ENCODE data around the gene ARHGAP22. TPM values are rescaled to one million over a fixed set of nuclear protein-coding genes. Genes with fewer than 3 reads are reported as not detected.

Gene ARHGAP22
- total and polyA plus RNA-seq, 2 experiments from 2014 or later: 4.8 to 10.7 TPM

DNA sequence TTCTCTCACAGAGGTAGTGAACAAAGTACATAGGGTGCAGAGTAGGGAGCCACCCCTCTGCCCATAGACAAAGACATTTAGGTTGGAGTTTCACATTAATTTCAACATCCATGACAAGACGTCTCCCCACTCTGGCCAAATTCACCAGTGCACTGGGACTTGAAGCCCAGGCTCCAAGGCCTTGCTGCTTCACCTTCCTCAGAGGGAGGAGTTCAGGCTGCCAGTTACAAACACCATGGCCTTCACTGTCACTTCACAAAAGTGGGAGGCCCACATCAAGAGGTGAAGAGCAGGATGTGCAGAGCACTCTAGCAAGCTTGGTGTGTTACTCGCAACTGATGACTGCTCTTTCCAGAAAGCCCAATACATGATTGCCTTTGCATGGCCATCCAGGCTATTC is 15.8 kb upstream of the ARHGAP22 start:
- Histone ChIP-seq H3K27ac (ENCODE audit: low read depth) (no peak overlapping the region), H2AFZ (no peak overlapping the region), H3K27me3 (ENCODE audit: insufficient read depth) (no peaks in the 10 kb centered on the region), H3K4me3 (no peak overlapping the region), H3K4me1 (ENCODE audit: insufficient read depth) (no peaks in the 10 kb centered on the region), H3K79me2 (replicated peaks; ENCODE audit: insufficient read depth) (no peaks in the 10 kb centered on the region), H3K36me3 (ENCODE audit: insufficient read depth) (no peaks in the 10 kb centered on the region), H3K9me2 (ENCODE audit: insufficient read depth) (peaks cover 7% of the 10 kb centered on the region; the same call in 1 of the 2 replicates), H4K20me1 (replicated peaks; ENCODE audit: insufficient read depth) (no peaks in the 10 kb centered on the region), H3F3A (replicated peaks; ENCODE audit: low read depth) (no peaks in the 10 kb centered on the region), H3K4me2 (no peak overlapping the region)
- ATAC-seq (no peak), DNase-seq (ENCODE audit: low spot score) (no peak)
- TF ChIP-seq JUNB (IDR thresholded peaks at IDR 0.05; ENCODE audit: unreplicated experiment) (no peak), STAT1 (IDR thresholded peaks at IDR 0.05; ENCODE audit: unreplicated experiment) (no peak), CREB1 (CRISPR knock-in tag; IDR thresholded peaks at IDR 0.05; ENCODE audit: low read depth) (no peak), EZH2phosphoT487 (IDR thresholded peaks at IDR 0.05; ENCODE audit: unreplicated experiment) (no peak), NANOG (IDR thresholded peaks at IDR 0.05; ENCODE audit: borderline replicate concordance) (no peak), ZNF331 (CRISPR knock-in tag; IDR thresholded peaks at IDR 0.05; ENCODE audit: low read depth) (no peak), POLR2AphosphoS5 (IDR thresholded peaks at IDR 0.05; ENCODE audit: low read depth) (no peak)
- TF ChIP-seq, protein P1, sequence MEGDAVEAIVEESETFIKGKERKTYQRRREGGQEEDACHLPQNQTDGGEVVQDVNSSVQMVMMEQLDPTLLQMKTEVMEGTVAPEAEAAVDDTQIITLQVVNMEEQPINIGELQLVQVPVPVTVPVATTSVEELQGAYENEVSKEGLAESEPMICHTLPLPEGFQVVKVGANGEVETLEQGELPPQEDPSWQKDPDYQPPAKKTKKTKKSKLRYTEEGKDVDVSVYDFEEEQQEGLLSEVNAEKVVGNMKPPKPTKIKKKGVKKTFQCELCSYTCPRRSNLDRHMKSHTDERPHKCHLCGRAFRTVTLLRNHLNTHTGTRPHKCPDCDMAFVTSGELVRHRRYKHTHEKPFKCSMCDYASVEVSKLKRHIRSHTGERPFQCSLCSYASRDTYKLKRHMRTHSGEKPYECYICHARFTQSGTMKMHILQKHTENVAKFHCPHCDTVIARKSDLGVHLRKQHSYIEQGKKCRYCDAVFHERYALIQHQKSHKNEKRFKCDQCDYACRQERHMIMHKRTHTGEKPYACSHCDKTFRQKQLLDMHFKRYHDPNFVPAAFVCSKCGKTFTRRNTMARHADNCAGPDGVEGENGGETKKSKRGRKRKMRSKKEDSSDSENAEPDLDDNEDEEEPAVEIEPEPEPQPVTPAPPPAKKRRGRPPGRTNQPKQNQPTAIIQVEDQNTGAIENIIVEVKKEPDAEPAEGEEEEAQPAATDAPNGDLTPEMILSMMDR (conservative IDR thresholded peaks at IDR 0.05; ENCODE audit: low read depth in 2 of 2): no peak
- no peaks in the 10 kb centered on the region for H3K27me3 Mint-ChIP-seq (ENCODE audit: insufficient read depth, low read depth, poor library complexity)
- H3K4me1 Mint-ChIP-seq: no peaks in the 10 kb centered on the region
- no peaks in the 10 kb centered on the region; the same call in 2 of the 3 replicates for H3K36me3 Mint-ChIP-seq (ENCODE audit: low read depth)
- H3K4me3 Mint-ChIP-seq: no peak overlapping the region
- H3K27ac Mint-ChIP-seq: no peak overlapping the region
- H3K9me3 Mint-ChIP-seq: no peaks in the 10 kb centered on the region; the same call in 2 of the 3 replicates

DNA sequence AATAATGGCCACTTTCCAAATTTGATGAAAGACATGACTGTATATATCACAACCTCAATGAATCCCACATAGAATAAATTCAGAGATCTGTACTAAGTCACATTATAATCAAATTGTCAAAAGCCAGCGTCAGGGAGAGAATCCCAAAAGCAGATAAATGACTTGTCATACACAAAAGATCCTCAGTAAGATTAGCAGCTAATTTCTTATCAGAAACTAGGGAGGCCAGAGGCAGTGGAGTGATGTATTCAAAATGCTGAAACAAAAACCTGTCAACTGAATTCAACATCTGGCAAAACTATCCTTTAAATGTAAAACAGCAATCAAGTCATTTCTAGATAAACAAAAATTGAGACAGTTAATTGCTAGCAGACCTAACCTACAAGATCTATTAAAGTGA is 11.6 kb upstream of the ARHGAP22 start:
- no peak overlapping the region for H2AFZ ChIP-seq
- TF ChIP-seq CREB1 (CRISPR knock-in tag; IDR thresholded peaks at IDR 0.05; ENCODE audit: low read depth) (no peak), POLR2AphosphoS5 (IDR thresholded peaks at IDR 0.05; ENCODE audit: low read depth) (no peak), EZH2 (IDR thresholded peaks at IDR 0.05; ENCODE audit: low read depth, unreplicated experiment) (no peak), NANOG (IDR thresholded peaks at IDR 0.05; ENCODE audit: borderline replicate concordance) (no peak)
- TF ChIP-seq, protein P1 (conservative IDR thresholded peaks at IDR 0.05; ENCODE audit: low read depth in 2 of 2): no peak
- H3K79me2 ChIP-seq (replicated peaks; ENCODE audit: insufficient read depth): no peaks in the 10 kb centered on the region
- no peaks in the 10 kb centered on the region for H4K20me1 ChIP-seq (replicated peaks; ENCODE audit: insufficient read depth)
- H3K36me3 ChIP-seq (ENCODE audit: insufficient read depth): no peaks in the 10 kb centered on the region
- no peak for DNase-seq (ENCODE audit: low spot score)
- H3K27ac ChIP-seq (ENCODE audit: low read depth): no peak overlapping the region
- ATAC-seq: no peak
- H3K36me3 Mint-ChIP-seq (ENCODE audit: low read depth): no peaks in the 10 kb centered on the region
- no peak overlapping the region for H3K4me3 Mint-ChIP-seq
- no peaks in the 10 kb centered on the region for H3K4me1 Mint-ChIP-seq
- peaks cover 6% of the 10 kb centered on the region; the same call in 1 of the 2 replicates for H3K9me2 ChIP-seq (ENCODE audit: insufficient read depth)
- no peaks in the 10 kb centered on the region for H3F3A ChIP-seq (replicated peaks; ENCODE audit: low read depth)
- H3K27me3 Mint-ChIP-seq (ENCODE audit: insufficient read depth, low read depth, poor library complexity): peaks cover 5% of the 10 kb centered on the region
- H3K4me2 ChIP-seq: no peak overlapping the region
- H3K27me3 ChIP-seq (ENCODE audit: insufficient read depth): no peaks in the 10 kb centered on the region
- no peak overlapping the region for H3K4me3 ChIP-seq
- H3K27ac Mint-ChIP-seq: no peak overlapping the region
- H3K9me3 Mint-ChIP-seq: no peaks in the 10 kb centered on the region; the same call in 2 of the 3 replicates
- H3K4me1 ChIP-seq (ENCODE audit: insufficient read depth): no peaks in the 10 kb centered on the region

All from GM23338 (cell line).